HG03342 (cell line): ENCODE measurements around the gene SIMC1.
"Not testable (repeated sequence)": the region's sequence is repeated elsewhere in the genome, so short reads cannot be mapped to it uniquely, and the experiment has no call there.

Experiments
- ATAC-seq: cut with Tn5 transposase; IDR thresholded peaks from one replicate; pipeline ENCODE4 v1.9.1; 2021; ENCODE audit warnings: mild to moderate bottlenecking, moderate library complexity; ENCODE audit not compliant: unreplicated experiment

SIMC1 gene

DNA sequence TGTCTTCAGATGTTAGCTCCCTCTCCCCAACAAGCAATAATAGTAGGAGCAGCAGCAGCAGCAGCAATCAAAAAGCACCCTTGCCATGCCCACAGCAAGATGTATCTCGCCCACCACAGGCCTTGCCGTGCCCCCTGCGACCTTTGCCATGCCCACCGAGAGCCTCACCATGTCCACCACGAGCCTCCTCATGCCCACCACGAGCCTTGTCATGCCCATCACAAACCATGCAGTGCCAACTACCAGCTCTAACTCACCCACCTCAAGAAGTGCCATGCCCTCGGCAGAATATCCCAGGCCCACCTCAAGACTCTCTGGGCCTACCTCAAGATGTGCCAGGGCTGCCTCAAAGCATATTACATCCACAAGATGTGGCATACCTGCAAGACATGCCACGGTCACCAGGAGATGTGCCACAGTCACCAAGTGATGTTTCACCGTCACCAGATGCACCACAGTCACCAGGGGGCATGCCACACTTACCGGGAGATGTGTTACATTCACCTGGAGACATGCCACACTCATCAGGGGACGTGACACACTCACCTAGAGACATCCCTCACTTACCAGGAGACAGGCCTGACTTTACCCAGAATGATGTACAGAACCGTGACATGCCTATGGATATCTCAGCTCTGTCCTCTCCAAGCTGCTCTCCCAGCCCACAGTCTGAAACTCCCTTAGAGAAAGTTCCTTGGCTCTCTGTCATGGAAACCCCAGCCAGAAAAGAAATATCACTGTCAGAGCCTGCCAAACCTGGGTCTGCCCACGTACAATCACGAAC lies 52.0 kb downstream of the SIMC1 start:
- ATAC-seq: not testable (repeated sequence)

DNA sequence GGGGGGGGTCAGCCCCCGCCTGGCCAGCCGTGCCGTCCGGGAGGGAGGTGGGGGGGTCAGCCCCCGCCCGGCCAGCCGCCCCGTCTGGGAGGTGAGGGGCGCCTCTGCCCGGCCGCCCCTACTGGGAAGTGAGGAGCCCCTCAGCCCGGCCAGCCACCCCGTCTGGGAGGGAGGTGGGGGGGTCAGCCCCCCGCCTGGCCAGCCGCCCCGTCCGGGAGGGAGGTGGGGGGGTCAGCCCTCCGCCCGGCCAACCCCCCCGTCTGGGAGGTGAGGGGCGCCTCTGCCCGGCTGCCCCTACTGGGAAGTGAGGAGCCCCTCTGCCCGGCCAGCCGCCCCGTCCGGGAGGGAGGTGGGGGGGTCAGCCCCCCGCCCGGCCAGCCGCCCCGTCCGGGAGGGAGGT lies 67.1 kb downstream of the SIMC1 start:
- ATAC-seq: not testable (repeated sequence)

DNA sequence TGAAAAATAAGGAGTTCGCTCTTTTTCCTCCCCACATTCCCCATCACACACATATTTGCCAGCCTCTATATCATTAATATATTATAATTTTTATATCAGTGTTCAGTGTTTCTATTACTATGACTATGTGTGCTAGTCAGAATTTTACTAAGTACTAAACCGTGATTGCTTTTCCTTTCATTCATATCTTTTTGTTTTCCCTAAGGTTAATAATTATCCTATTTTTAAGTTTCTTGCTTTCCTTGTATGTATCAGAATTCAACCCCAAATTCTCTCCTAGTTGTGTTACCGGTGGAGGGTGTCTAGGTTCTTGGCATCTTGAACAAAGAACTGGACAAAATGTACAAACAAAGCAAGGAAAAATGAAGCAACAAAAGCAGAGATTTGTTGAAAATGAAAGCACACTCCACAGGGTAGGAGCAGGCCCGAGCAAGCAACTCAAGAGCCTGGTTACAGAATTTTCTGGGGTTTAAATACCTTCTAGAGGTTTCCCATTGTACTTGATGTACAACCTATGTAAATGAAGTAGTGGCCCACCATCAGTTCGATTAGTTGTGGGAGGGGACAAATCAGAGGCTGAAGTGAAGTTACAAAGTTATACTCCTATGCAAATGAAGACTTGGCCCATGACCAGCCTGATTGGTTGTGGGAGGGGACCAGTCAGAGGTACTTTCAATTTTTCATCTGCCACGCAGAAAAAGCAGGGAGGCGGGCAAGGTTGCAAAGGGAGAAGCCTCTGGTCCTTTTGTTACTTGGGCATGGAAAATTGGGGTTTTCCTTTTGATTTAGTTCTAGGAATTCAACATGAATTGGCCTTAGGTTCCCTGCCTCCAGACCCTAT lies 79.5 kb downstream of the SIMC1 start:
- ATAC-seq: no peak

DNA sequence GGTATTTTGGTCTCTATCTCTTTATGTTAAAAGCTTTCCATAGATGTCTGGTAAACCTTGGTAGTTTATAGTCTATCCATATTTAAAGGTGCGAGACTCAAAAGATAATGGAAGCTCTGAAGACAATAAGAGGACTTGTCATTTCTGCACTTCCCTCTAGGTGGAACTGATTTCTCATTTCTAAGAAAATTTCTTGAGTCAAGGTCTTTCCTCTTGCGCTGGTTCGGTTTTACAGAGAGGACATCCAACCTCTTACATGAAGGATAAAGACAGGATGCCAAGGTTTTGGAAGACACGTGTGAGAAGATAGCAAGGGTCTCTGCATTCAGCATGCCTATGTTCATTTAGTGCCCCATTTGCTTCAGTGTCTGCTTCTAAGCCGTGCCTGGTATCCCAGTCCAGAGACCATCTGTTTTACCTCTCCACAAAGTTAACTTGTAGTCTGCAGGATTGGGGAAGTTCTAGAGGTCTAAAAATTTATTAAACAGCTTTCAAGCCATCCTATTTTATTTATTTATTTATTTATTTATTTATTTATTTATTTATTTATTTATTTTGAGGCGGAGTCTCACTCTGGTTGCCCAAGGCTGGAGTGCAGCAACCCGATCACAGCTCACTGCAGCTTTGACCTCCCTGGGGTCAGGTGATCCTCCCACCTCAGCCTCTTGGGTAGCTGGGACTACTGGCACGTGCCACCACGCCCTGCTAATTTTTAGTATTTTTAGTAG lies 81.8 kb downstream of the SIMC1 start:
- ATAC-seq: no peak

DNA sequence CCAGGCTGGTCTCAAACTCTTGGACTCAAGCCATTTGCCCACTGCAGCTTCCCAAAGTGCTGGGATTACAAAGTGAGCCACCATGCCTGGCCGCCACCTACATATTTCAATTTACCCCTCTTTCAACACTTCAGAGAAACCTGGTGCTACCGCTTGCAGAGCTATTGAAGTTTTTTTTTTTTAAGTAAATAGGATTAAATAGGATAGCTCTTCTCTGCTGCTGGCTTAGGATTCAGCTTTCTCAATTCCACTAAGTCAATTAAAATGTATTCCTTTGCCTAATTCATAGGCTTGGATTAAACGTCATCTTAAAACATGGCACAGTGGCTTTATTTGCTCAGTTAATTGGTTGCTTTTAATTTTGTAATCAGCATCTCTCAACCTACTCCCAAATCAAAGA lies 82.4 kb downstream of the SIMC1 start:
- no peak for ATAC-seq

DNA sequence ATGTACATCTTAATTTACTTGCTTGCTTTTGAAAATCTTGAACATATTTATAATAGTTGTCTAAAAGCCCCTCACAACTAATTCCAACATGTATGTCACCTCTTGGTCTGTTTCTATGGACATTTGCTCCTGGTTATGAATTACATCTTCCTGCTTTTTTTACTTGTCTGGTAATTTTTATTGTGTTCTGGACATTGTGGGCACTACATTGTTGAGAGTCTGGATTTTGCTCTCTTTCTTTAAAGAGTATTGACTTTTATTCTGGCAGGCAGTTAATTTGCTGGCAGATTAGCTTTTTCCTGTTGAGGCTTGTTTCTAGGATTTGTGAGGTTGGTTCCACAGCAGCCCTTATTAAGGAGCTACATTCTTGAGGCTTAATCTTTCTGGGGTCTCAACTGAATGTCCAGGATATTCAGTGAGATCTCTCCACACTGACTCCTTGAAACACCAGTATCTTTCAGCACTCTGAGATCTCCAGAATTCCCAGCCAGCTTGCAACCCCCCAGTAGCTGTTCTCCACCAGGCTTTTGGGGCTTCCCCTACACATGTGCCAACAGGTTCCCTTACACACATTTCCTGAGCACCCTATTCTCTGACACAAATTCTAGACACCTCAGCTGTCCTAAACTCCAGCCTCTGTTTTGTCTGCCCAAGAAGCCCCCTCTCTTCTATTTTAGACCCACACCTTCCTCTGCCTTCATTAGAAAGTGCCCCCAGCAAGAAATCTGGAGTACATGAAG lies 96.0 kb downstream of the SIMC1 start:
- no peak for ATAC-seq

DNA sequence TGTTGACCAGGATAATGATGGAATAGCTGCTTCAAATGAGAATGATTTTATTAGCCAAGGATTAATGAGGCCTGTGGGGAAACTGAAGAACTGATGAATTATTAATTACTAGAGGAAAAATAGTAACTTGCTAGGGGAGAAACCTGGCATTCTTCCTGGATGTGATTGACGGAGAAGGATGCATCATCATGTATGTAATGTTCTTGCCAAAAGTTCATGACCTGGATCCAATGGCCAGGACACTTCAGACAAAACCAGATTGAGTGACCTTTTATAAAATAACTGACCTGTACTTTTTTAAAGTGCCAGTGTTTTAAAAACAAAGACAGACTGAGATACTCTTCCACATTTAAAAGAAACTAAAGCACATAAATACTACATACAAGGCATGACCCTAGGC lies 99.7 kb downstream of the SIMC1 start:
- ATAC-seq: no peak

DNA sequence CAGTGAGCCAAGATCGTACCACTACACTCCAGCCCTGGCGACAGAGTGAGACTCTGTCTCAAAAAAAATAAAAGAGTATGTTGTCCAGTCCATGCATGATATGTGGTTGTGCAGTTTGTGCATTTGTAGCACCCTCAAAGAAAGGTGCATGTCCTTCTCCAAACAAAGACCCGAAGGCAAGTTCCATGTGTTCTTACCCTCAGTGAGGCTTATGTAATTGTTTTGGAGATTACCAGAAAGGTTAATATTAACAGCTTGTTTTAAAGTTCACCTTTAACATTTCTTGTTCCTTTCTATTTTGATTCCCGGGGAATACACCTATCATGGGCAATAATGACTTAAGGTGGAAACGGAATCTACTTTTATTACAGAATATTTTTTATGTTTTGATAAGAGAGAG lies 101.1 kb downstream of the SIMC1 start:
- ATAC-seq: no peak

DNA sequence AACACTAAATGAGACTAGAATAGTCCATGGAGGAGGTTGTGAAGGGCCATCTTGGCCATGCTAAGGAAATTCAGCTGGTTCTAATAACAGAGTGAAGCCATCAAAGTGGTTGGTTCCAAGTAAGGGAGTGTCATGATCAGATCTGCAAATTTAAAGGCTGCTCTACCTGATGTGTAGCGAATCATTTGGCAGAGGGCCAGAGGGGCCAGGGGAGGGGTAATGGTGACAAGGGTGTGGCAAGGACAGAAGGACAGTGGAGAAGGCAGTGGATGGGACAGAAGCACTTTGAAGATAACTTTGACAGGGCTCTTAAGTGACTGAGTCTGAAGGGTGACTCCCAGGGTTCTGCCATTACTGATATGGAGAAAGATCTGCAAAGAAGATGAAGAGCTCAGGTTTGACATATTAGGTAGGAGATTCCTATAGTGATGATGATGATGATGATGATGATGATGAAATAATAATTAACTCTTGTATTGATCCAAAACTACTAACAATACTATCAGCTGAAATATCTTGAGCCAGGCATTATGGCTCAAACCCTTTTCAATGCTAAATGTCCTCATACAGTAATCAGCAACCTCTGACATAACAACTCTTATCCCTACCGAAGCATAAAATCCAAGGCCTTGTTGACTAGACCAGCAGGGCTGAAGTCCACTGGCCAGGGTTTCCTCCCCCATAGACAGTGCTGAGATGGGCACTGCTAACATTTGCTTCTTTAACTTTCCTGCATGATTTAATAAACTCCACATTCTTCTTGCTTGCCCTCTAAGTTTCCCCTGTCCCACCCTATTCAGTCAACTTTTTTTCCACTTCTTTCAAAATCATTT lies 103.3 kb downstream of the SIMC1 start:
- no peak for ATAC-seq

DNA sequence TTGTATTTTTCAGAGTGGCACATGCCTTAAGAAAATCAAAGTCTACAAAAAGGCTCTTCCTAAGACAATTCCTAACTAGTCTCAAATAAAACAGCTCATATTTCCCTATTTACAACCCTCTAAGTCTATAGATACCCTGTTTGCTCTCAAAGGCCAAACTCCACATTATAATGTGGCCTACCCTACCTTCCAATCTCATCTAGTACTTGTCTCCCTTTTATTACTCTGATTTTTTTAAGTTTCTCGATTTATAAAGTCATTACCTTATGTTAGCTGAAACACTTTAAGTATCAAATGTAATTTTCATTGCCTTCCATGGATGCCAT lies 103.9 kb downstream of the SIMC1 start:
- no peak for ATAC-seq

DNA sequence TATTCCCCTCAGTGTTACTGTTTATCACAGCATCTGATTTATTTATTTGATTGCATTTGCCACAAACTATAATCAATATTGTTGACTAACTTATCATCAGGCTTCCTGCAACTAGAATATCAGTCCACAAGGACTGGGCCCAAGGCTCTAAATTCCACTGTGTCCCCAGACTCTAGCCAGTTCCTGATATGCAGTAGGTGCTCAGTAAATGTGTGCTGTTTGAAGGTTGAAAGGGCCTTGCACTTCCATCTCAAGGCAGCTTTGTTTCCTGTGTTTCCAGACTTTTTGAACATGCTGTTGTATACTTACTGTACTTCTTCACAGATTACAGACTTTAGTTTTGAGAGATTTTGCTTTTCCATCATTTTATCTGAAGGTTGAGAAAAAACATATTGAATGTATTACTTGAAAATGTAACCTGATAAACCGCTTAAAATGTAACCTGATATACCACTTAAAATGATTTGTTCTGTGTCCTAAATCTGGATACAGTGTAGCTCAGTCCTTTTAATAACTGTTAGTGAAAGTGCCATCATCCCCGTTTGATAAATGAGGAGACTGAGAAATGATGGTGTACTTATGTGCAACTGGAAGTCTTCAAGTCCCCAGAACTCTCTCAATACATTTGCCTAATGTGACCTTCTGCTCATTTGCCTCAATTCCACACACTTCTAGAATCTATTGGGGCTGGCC lies 104.7 kb downstream of the SIMC1 start:
- no peak for ATAC-seq

DNA sequence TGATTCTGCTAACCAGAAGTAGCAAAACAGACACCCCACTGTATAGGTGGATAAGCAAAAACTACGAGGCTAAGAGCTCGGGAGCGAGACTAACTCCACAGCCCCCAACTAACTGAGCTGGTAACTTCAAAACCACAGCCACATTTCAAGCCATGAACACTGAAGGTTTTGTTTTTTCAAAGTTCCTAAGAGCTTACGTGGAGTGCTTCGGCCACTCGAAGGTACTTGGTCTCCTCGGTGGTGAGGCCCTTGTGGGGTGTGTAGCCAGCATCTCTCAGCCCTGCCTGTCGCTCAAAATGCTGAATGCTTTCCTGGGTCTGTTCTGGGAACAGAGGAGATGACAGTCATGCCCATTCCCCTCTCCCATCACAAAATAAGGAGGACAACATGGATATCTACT lies 112.2 kb downstream of the SIMC1 start:
- ATAC-seq: no peak

DNA sequence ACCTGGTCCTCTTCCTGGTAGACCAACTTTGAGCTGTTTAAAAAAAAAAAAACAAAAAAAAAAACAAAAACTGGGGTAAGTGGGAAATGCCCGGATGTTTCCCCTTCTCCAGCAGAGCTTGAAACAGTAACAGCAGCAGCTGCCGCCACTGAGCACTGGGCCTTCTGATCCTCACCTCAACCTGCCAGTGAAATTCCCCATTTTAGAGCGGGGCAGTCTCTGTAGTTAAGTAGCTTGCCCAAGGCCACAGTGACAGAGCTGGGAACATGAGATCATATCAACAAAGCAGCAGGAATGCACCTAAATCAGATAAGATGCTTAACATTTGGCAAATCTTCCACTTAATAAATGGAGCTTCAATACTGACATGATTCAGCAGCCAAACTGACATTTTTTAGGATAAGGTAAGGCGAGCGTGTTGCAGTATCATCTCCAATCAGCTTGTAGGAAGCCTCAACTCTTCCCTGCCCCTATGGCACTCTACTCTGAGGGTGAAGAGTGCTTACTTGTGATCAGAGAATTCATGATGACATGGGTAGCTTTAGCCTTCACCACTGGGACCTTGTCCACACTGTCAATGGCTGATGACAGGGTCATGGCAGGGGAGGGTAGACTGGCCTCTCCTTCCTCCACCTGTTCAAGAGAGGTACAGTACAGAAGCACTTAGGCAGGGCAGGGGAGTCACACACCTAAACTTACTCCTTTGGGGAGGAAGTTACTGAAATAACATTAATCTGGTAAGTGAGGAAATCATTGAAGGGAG lies 114.1 kb downstream of the SIMC1 start:
- no peak for ATAC-seq

DNA sequence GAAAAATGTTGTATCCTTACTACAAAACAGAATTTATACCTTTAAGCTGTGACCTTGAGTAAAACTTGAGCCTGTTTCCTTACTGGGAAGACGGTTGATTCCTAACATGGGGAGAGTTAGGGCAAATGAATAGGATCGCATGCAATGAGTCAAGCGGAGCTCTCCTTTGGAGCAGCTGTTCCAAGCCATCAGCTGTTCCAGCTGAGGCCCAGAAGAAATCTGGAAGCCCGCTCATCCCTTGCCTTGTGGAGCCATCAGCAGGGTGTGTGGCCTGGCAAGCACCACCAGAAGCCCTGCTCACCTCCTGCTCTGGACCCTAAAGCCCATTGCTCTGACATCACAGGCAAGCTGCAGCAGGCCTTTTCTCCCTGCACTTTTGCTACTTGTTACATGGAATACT lies 115.3 kb downstream of the SIMC1 start:
- no peak for ATAC-seq

DNA sequence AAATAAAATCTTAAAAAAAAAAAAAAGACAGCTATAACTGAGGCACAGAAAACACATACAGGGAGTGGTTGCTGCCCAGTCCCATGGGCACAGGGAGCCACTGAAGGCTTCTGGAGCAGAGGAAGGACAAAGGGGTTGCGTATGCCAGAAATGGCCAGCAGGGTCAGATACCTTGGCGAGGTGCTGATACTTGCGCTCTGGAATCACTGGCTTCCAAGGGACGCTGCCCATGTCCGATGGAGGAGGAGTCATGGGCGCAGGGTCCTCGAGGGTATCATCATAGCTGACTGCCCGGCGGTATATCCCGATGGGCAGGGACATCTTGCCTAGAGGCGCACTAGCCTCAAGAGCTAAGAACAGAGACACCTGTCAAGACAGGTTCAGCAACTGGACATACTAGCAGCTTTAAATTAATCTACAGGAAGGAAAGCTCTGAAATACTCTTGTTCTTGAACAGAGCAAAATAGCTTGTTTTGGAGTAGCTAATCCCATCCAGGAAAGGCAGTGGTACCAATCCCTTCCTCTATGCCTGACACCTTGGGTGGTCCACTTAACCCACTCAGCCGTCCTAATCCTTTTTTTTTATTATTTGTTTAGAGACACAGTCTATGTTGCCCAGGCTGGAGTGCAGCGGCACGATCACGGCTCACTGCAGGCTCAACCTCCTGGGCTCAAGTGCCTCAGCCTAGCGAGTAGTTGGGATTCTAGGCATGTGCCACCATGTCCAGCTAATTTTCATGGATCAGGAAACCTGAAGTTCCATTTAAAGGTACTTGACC lies 117.4 kb downstream of the SIMC1 start:
- no peak for ATAC-seq

DNA sequence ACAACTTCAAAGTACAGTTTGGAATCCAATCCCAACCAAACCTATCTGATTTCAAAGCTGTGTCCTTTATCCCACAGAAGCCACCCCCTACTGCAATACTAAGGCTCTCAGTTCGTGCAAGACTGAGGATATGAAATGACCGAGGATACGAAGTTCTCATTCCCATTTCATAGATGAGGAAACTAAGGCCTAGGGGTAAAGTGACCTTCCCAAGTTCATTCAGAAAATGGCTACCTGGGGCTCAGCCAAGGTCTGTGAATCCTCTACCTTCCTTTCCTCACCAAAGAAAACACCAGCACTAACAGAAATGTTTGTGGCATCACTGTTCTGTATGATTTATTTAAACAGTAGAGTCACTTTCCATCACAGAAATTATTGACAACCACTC lies 117.9 kb downstream of the SIMC1 start:
- no peak for ATAC-seq

DNA sequence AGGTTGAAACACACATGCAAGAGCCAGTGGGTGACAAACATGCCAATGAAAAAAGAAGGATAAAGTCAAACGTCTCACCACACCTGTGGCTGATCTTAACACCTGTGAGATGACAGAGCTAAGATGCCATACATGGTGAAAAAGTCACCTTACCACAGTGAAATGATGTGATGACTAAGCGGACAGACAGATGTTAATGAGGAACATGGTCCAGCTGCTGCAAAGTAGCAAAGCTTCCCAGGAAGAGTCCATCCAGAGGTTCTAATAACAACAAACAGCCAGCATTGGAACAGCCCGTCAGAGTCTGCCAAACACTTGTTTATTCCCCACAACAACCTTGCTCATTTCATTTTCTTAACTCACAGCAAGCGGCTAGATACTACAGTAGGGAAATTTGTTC lies 121.4 kb downstream of the SIMC1 start:
- no peak for ATAC-seq

DNA sequence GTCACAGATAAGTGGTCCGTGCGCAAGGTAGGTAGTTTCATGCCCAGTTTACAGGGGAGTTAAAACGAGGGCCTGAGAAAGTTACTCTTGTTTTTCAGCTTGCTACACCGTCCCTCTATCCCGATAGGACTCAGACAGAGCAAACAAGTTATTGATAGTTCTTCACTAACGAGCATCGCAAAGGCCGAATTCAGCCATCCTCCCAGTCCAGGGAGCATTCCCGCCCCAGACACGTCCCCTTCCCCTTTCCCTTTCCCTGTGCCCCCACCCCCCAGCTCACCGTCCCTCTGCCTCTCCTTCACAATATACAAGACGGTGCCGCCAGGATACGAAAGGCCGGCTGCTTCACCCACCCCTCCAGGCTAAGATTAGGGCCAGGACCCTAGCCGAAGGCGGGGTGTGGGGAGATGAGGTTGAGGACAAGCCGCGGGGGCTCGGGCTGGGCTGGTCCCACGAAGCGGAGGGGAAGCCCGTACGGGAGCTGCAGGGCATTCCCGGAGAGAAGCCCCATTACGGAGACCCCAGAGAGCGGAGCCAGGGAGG lies 122.7 kb downstream of the SIMC1 start:
- ATAC-seq: no peak
